Thymus (tissue), 11 donors: Measurements from ENCODE around the gene ZFP3. TPM values are rescaled to one million over a fixed set of nuclear protein-coding genes. Genes with fewer than 3 reads are reported as not detected.
"Not testable (repeated sequence)": the region's sequence is repeated elsewhere in the genome, so short reads cannot be mapped to it uniquely, and the experiment has no call there.

Source experiments
- DNase-seq, 9 donors: peaks; one replicate each; pipeline ENCODE4 v3.0.0-alpha.2; 2013; ENCODE audit warnings: low spot score in 9 of 9, low read depth in 6 of 9, missing footprints in 1 of 9
- H3K27ac ChIP-seq, 2 donors: one replicate each; pipeline ENCODE4 v1.5.1; 2013; ENCODE audit warnings: control low read depth in 1 of 2, low read depth in 1 of 2, low read length in 1 of 2, mild to moderate bottlenecking in 1 of 2, moderate library complexity in 1 of 2
- H3K27me3 ChIP-seq, 2 donors: one replicate each; pipeline ENCODE4 v1.5.1; 2013; ENCODE audit warnings: low read length in 1 of 2; ENCODE audit not compliant: control insufficient read depth in 2 of 2, insufficient read depth in 1 of 2
- H3K36me3 ChIP-seq, 2 donors: one replicate each; pipeline ENCODE4 v1.5.1; 2013; ENCODE audit warnings: low read length in 1 of 2, mild to moderate bottlenecking in 1 of 2, moderate library complexity in 1 of 2; ENCODE audit not compliant: control insufficient read depth in 2 of 2, insufficient read depth in 2 of 2
- H3K4me1 ChIP-seq, 2 donors: one replicate each; pipeline ENCODE4 v1.5.1; 2013; ENCODE audit warnings: low read length in 2 of 2; ENCODE audit not compliant: control insufficient read depth in 2 of 2, insufficient read depth in 2 of 2
- H3K4me3 ChIP-seq, 2 donors: one replicate each; pipeline ENCODE4 v1.5.1; 2013; ENCODE audit warnings: low read length in 2 of 2, control low read depth in 1 of 2, mild to moderate bottlenecking in 1 of 2
- H3K9me3 ChIP-seq, 2 donors: one replicate each; pipeline ENCODE4 v1.5.1; 2013; ENCODE audit warnings: low read length in 1 of 2, mild to moderate bottlenecking in 1 of 2; ENCODE audit not compliant: control insufficient read depth in 2 of 2, insufficient read depth in 1 of 2
- WGBS: extraction: QIAGEN DNeasy Blood & Tissue Kit; methylation state at CpG from one replicate; pipeline ENCODE4 v1.1.7; 2013; 5-methylcytosine and 5-hydroxymethylcytosine counted together
- polyA plus RNA-seq: library from polyadenylated mRNA; stranded (reverse); fragments of 200-250 nt; gene quantifications from one replicate; pipeline ENCODE4 v1.2.3, GENCODE V29; 2013
- total RNA-seq: library from RNA; stranded (reverse); fragments of 120-200 nt; gene quantifications from one replicate; pipeline ENCODE4 v1.2.4, GENCODE V29; 2013
- donor health status: healthy.

Gene ZFP3
- total and polyA plus RNA-seq, 2 donors, result 3.3 to 4.6 TPM

- no peaks in the 10 kb centered on the region for H3K27me3 ChIP-seq
- no peaks in the 10 kb centered on the region for H3K4me1 ChIP-seq
- no peaks in the 10 kb centered on the region for H3K36me3 ChIP-seq
- no peak overlapping the region for H3K4me3 ChIP-seq
- DNase-seq, result no peak
- H3K9me3 ChIP-seq, result no peaks in the 10 kb centered on the region
- WGBS, result 96% methylated on average over 24 of the region's 24 CpGs
- no peak overlapping the region for H3K27ac ChIP-seq
Observed at GRCh38 chr17:5138616-5139457, 60.6 kb downstream of the ZFP3 start.

GRCh38 chr17:5139458-5139732, 61.1 kb downstream of the ZFP3 start:
- DNase-seq, result no peak
- H3K9me3 ChIP-seq, result no peaks in the 10 kb centered on the region
- H3K4me1 ChIP-seq, result no peaks in the 10 kb centered on the region
- H3K27ac ChIP-seq, result no peak overlapping the region
- H3K36me3 ChIP-seq, result no peaks in the 10 kb centered on the region
- 96% methylated on average over 5 of the region's 5 CpGs for WGBS
- no peak overlapping the region for H3K4me3 ChIP-seq
- no peaks in the 10 kb centered on the region for H3K27me3 ChIP-seq

DNA sequence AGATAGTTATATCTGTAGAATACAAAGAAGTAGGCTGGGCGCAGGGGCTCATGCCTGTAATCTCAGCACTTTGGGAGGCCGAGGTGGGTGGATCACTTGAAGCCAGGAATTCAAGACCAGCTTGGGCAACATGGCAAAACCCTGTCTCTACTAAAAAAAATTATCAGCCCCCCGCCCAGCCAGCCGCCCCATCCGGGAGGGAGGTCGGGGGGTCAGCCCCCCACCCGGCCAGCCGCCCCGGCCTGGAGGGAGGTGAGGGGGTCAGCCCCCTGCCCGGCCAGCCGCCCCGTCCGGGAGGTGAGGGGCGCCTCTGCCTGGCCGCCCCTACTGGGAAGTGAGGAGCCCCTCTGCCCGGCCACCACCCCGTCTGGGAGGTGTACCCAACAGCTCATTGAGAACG, 64.6 kb downstream of the ZFP3 start:
- not testable (repeated sequence) for H3K9me3 ChIP-seq, H3K27me3 ChIP-seq, H3K4me3 ChIP-seq, H3K27ac ChIP-seq, H3K4me1 ChIP-seq, DNase-seq, H3K36me3 ChIP-seq
- WGBS, result 94% methylated on average over 15 of the region's 18 CpGs

Other genes starting within 250 kb of the ZFP3 start
- gene MINK1, start 245.1 kb upstream of the ZFP3 start, total RNA-seq, result 10.2 TPM
- 83.8 TPM for gene MINK1, start 245.1 kb upstream of the ZFP3 start, polyA plus RNA-seq
- 0.57 TPM for gene C17orf107, start 178.9 kb upstream of the ZFP3 start, total RNA-seq
- 1.2 TPM for gene C17orf107, start 178.9 kb upstream of the ZFP3 start, polyA plus RNA-seq
- 0.24 TPM for gene CHRNE, start 175.4 kb upstream of the ZFP3 start, total RNA-seq
- 1.9 TPM for gene CHRNE, start 175.4 kb upstream of the ZFP3 start, polyA plus RNA-seq
- gene GP1BA, start 146.2 kb upstream of the ZFP3 start, total RNA-seq, result 0.14 TPM
- 0.09 TPM for gene GP1BA, start 146.2 kb upstream of the ZFP3 start, polyA plus RNA-seq
- gene SLC25A11, start 138.4 kb upstream of the ZFP3 start, total RNA-seq, result 46.7 TPM
- gene SLC25A11, start 138.4 kb upstream of the ZFP3 start, polyA plus RNA-seq, result 30.9 TPM
- 73.0 TPM for gene RNF167, start 138.2 kb upstream of the ZFP3 start, total RNA-seq
- 189 TPM for gene RNF167, start 138.2 kb upstream of the ZFP3 start, polyA plus RNA-seq
- gene PFN1, start 129.9 kb upstream of the ZFP3 start, total RNA-seq, result 635 TPM
- 727 TPM for gene PFN1, start 129.9 kb upstream of the ZFP3 start, polyA plus RNA-seq
- gene ENO3, start 127.3 kb upstream of the ZFP3 start, total RNA-seq, result 12.4 TPM
- 25.7 TPM for gene ENO3, start 127.3 kb upstream of the ZFP3 start, polyA plus RNA-seq
- 60.9 TPM for gene SPAG7, start 110.7 kb upstream of the ZFP3 start, total RNA-seq
- 98.8 TPM for gene SPAG7, start 110.7 kb upstream of the ZFP3 start, polyA plus RNA-seq
- gene CAMTA2, start 90.8 kb upstream of the ZFP3 start, total RNA-seq, result 2.8 TPM
- 51.5 TPM for gene CAMTA2, start 90.8 kb upstream of the ZFP3 start, polyA plus RNA-seq
- 0.24 TPM for gene INCA1, start 80.9 kb upstream of the ZFP3 start, total RNA-seq
- gene INCA1, start 80.9 kb upstream of the ZFP3 start, polyA plus RNA-seq, result 1.5 TPM
- 10.8 TPM for gene KIF1C, start 80.5 kb upstream of the ZFP3 start, total RNA-seq
- 15.4 TPM for gene KIF1C, start 80.5 kb upstream of the ZFP3 start, polyA plus RNA-seq
- gene SLC52A1, start 43.0 kb upstream of the ZFP3 start, total RNA-seq, result 0.80 TPM
- 0.96 TPM for gene SLC52A1, start 43.0 kb upstream of the ZFP3 start, polyA plus RNA-seq
- 9.5 TPM for gene ZNF232, start 33.4 kb downstream of the ZFP3 start, total RNA-seq
- 9.9 TPM for gene ZNF232, start 33.4 kb downstream of the ZFP3 start, polyA plus RNA-seq
- 0.14 TPM for gene USP6, start 37.6 kb downstream of the ZFP3 start, total RNA-seq
- 0.30 TPM for gene USP6, start 37.6 kb downstream of the ZFP3 start, polyA plus RNA-seq
- gene ZNF594, start 113.4 kb downstream of the ZFP3 start, total RNA-seq, result 12.2 TPM
- 5.0 TPM for gene ZNF594, start 113.4 kb downstream of the ZFP3 start, polyA plus RNA-seq
- gene SCIMP, start 156.4 kb downstream of the ZFP3 start, total RNA-seq, result 0.80 TPM
- gene SCIMP, start 156.4 kb downstream of the ZFP3 start, polyA plus RNA-seq, result 5.1 TPM
- 45.4 TPM for gene RABEP1, start 203.8 kb downstream of the ZFP3 start, total RNA-seq
- 31.3 TPM for gene RABEP1, start 203.8 kb downstream of the ZFP3 start, polyA plus RNA-seq